ENCODE results near the gene HOXB5. TPM values are rescaled to one million over a fixed set of nuclear protein-coding genes. Genes with fewer than 3 reads are reported as not detected.

The HOXB5 gene
- total RNA-seq, 4 donors from 2014 or later, result 0.11 to 1.6 (median 0.49) TPM; not detected in 1

- 18 to 22% methylated on average over 20 to 40 of the region's 41 CpGs for WGBS, 2 donors
- TF ChIP-seq CTCF (IDR thresholded peaks at IDR 0.05) (no peak), POLR2A (IDR thresholded peaks at IDR 0.05) (no peak)
- no peak for DNase-seq
- Histone ChIP-seq H3K9me3 (no peaks in the 10 kb centered on the region), H3K27ac (no peak overlapping the region), H3K36me3 (no peaks in the 10 kb centered on the region), H3K27me3 (peaks cover 82% of the 10 kb centered on the region), H3K4me1 (peaks cover 10 to 20% of the 10 kb centered on the region in 2 donors), H3K4me3 (replicated peaks in 1 of 3) (no peak overlapping the region)
- intact Hi-C loops (cut with DNase I), result no loop called here
These were observed 28.1 kb upstream of the HOXB5 start for GRCh38 chr17:48621410-48622392.

GRCh38 chr17:48620461-48621139, 27.0 kb upstream of the HOXB5 start:
- 16 to 29% methylated on average over 6 of the region's 6 CpGs for WGBS, 2 donors
- H3K4me1 ChIP-seq, result peaks cover 5 to 9% of the 10 kb centered on the region in 2 donors
- intact Hi-C loops (cut with DNase I), result no loop called here
- H3K27me3 ChIP-seq, result peaks cover 82% of the 10 kb centered on the region
- H3K27ac ChIP-seq, result no peak overlapping the region
- no peaks in the 10 kb centered on the region for H3K36me3 ChIP-seq
- no peak for TF ChIP-seq CTCF (IDR thresholded peaks at IDR 0.05)
- TF ChIP-seq POLR2A (IDR thresholded peaks at IDR 0.05), result no peak
- H3K9me3 ChIP-seq, result no peaks in the 10 kb centered on the region
- H3K4me3 ChIP-seq (replicated peaks in 1 of 3), result no peak overlapping the region
- DNase-seq, result no peak

GRCh38 chr17:48619826-48620449, 26.4 kb upstream of the HOXB5 start:
- TF ChIP-seq POLR2A (IDR thresholded peaks at IDR 0.05), result no peak
- TF ChIP-seq CTCF (IDR thresholded peaks at IDR 0.05), result no peak
- intact Hi-C loops (cut with DNase I), result loop anchor here (10.0 kb wide), 1 partner anchor 285 kb away; no protein-coding TSS in a partner anchor
- H3K9me3 ChIP-seq, result no peaks in the 10 kb centered on the region
- H3K27ac ChIP-seq, result no peak overlapping the region
- H3K4me3 ChIP-seq (replicated peaks in 1 of 3), result no peak overlapping the region
- H3K4me1 ChIP-seq, result peaks cover 0 to 2% of the 10 kb centered on the region in 2 donors
- H3K27me3 ChIP-seq, result peaks cover 84% of the 10 kb centered on the region
- WGBS, 2 donors, result 16 to 28% methylated on average over 14 to 32 of the region's 32 CpGs
- no peak for DNase-seq
- H3K36me3 ChIP-seq, result no peaks in the 10 kb centered on the region

- intact Hi-C loops (cut with DNase I), result loop anchor here (10.0 kb wide), 1 partner anchor 284 kb away; no protein-coding TSS in a partner anchor
- Histone ChIP-seq H3K27me3 (peaks cover 91% of the 10 kb centered on the region), H3K4me1 (peaks cover 4 to 12% of the 10 kb centered on the region in 2 donors), H3K36me3 (no peaks in the 10 kb centered on the region), H3K9me3 (no peaks in the 10 kb centered on the region), H3K27ac (no peak overlapping the region), H3K4me3 (replicated peaks in 1 of 3) (no peak overlapping the region)
- TF ChIP-seq CTCF (IDR thresholded peaks at IDR 0.05) (peak; percentile 92 to 96 (median 95)), POLR2A (IDR thresholded peaks at IDR 0.05) (no peak)
- 3 to 4% methylated on average over 25 of the region's 25 CpGs for WGBS, 2 donors
- peak; percentile 83 to 85 for DNase-seq
These were observed 24.8 kb upstream of the HOXB5 start for GRCh38 chr17:48618256-48618896.
